Activated CD4-positive, alpha-beta T cell treated with anti-CD3 and anti-CD28 coated beads, Interleukin-2, amount 50 U/mL, for 4 hours (primary cell): Measurements from ENCODE around the gene PRDM16.
"Not testable (repeated sequence)": the region's sequence is repeated elsewhere in the genome, so short reads cannot be mapped to it uniquely, and the experiment has no call there.

ENCODE experiments used
- DNase-seq, 2 experiments: peaks; one replicate each; pipeline ENCODE4 v3.0.0-alpha.2; 2020

Gene PRDM16

DNA sequence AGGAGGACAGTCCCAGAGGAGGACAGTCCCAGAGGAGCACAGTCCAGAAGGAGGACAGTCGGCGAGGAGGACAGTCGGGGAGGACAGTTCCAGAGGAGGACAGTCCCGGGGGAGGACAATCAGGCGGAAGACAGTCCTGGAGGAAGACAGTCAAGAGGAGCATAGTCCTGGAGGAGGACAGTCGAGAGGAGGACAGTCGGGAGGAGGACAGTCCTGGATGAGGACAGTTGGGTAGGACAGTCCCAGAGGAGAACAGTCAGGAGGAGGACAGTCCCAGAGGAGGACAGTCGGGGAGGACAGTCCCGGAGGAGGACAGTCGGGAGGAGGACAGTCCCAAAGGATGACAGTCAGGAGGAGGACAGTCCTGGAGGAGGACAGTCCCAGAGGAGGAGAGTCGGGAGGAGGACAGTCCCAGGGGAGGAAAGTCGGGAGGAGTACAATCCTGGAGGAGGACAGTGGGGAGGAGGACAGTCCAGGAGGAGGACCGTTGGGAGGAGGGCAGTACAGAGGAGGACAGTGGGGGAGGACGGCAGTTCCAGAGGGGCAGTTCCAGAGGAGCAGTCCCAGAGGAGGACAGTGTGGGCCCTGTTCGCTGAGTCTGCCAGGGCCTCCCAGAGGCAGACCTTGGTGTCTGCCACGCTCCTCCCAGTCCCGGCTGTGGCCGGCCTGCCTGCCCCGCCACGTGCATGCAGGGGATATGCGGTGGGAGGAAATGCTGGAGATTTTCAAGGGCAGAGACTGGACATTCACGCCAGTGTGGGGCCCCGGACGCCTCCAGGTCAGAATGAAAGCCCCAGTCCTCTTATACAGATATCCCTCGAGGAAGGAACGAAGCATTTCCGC lies 201.6 kb downstream of the PRDM16 start:
- DNase-seq: no peak

DNA sequence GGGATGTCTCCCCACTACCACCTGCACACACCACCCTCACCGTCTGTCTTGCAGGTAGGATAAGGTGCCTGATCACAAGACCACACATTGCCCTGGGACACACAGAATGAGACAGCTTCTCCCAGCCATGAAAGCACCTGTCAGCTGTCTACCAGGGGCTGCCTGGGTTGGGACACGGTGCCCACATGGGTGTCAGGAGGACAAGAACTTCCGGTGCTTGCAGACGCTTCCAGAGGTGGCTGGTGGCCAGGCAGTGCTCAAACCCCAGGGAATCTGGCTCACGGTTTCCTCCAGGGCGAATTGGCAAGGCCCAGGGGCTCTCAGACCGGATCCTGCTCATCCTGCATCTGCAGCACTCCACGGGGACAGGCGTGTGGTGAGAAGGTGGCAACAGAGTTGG lies 202.9 kb downstream of the PRDM16 start:
- no peak for DNase-seq

DNA sequence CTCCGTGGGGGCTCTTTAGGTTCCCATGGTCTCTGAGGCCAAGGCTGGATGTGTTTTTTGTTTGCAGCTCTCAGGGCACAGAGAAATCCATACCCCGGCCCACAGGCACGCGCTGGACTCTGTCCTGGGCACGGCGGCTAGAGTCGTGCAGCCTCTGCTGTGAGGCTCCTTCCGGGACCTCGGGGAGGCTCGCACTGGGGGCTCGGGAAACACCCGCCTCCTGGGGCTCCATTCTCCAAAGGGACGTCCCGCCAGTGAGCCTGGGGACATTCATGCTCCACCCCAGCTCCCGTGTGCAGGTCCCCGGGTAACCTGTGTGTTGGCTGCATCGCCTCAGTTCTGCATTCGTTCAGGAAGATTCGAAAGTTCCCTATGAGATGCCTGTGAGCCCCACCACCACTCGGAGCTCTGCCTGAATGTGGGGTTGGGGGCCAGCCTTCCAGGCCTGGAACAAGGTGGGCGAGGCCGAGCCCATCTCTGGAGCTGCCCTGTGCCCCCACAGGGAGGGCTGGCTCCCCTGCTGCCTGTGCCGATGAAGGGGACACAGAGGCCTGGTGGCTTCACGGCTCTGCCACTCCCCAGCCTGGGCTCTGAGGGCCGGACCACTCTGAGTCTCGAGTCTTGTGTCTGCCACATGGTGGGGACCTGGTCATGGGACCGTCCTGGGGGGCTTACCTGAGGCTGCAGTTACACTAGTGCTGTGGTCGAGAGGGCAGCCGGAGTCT lies 203.5 kb downstream of the PRDM16 start:
- DNase-seq: no peak

DNA sequence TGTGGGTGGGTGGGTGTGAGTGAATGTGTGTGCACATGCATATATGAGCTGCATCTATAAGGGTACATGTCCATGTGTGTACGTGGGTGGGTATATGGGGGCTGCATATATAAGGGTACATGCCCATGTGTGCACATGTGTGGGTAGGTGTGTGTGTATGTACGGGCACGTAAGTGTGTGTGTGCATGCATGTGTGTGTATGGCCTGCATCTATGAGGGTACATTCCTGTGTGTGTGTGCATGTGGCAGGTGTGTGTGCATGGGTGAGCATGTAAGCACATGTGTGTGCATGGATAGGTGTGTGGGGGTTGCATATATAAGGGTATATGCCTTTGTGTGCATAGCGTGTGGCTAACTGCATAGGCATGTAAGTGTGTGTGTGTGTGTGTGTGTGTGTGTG lies 204.4 kb downstream of the PRDM16 start:
- DNase-seq: no peak

DNA sequence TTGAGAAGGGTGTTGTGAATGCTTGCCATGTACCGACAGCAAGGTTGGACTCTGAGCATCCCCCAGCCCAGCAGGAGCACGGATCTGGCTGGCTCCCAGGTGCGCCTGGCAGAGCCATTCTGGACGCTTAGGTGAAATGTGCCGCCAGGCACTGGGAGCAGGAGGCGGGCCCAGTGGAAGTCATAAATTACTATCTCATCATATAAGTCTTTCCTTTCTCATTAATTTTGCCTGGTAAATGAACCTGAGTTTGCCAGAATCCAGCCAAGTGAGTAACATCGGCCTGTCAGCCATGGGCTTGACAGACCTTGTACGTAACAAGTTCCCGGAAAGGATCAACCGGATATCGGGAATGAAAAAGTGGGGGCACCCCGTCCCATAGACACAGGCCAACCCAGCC lies 206.0 kb downstream of the PRDM16 start:
- no peak for DNase-seq

DNA sequence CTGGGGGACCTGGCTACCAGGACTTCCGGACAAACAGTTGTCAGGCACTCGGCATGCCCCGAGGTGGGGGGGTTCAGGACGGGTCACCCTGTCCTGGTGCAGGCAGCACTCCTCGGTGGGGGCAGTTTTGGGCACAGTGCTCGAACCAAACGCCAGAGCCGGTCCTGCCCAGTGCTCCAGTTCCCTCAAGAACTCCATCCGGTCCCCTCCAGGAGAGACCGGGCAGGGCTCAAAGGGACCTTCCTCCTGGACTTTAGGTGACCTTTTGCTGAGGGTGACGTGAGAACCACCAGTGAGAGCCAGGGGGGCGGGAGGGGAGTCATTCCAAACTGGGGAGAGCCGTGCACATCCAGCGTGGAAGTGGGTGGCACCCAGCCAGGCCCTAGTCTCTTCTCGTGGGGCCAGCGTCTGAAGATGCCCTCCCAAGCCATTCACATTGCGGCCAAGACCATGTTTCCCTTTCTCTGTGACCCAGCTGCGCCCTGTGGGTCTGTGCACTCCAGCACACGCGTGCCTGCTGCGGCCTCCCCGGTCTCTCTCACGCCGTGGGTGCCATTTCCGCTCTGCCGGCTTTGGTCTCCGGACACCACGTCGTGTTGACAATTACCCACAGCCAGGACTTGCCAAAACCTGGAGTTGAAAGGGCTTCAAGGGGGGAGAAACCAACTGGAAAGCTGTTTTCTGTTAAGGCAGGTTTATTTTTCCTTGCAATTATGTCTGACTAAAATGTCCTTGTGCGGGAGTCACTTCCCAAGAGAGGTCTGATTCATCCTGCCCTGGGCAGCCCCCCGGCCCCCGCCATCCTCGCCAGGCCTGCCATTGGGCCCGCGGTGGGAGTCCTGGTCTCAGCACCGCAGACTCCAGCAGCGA lies 206.7 kb downstream of the PRDM16 start:
- DNase-seq: no peak

DNA sequence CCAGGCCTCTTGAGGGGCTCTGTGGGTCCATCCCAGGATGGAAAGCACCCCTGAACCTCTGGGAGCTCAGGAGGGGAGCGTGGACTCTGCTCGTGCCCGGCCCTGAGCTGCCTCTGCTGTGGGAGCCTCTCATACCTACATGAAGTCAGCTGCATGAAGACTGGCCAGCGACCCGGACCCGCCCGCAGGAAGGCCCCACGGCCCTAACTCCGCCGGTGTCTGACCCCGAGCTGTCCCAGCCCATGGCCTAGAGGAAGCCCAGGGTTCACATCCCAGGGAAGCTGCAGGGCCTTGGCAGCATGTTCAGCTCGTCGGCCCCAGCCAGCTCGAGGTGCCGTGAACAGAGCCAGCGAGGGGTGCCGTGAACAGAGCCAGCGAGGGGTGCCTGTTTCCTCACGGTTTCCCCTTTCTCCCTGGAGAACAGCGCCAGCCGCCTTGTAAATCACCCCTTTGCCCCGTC lies 207.4 kb downstream of the PRDM16 start:
- no peak for DNase-seq

DNA sequence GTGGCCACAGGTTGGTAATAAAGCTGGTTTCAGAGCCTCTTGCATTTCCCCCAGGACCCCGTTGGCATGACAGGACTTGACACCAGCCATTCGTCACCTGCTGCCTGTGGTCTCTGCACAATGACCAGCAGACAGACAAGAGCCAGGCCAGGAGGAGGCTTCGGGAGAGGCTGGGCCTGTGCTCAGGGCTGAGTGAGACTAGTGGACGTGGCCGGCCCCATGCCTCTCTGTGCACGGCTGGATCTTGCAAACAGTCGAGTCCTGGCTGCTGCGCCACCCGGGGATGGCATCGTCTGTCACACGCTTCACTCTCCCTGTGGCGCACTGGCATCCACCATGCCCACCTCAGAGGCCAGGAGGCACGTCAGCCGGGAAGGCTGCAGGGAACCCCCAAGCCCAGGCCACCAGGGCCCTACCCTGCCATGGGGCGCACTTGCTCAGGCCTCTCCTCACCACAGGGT lies 208.0 kb downstream of the PRDM16 start:
- no peak for DNase-seq

DNA sequence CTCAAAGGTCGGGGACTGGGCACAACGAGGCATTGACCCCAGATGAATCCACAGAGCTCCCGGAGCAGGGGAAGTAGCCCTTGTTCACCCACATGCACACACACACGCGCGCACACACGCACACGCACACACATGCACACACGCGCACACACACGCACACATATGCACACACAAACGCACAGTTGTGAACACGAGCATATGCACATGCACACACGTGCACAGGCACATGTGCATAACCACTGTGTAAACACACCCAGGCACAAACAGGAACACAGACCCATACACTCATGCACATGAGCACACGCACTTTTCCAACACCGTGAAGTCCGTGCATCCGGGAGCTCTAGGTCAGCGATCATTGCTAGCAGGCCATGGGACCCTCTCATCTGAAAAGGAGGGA lies 208.6 kb downstream of the PRDM16 start:
- no peak for DNase-seq

DNA sequence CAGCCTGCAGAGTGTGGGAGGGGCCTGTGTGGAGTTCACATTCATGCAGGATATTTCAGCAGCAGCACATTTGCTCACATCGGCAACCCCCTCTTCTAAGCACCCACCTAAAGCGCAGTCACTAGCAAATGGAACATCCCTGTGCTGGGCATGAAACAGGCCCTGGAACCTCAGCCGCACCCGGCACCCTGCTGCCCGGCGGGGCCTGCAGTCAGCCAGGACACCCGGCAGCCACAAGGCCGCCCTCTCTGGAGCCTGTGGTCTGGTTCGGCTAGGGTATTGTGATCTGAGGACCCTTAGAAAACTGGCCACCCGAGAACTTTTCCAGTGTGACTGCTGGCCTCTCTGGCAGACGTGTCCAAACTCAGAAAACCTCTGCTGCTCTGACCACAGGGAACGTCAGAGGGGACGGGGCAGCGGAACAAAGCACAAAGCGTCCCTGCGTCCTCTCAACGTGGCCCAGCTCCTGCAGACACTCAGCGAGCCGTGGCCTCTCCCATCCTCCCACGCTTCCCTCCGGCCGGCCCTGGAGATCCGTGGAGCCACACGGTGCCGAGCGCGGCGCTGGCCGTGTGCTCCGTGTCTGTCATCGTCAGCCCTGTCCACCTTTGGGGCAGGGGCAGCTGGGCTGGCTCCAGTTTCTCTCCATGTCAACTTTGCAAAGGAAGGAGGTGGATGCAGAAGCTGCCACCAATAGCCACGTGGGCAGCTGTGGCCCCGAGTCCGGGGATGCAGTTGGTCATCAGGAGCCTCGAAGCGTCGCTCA lies 209.6 kb downstream of the PRDM16 start:
- DNase-seq: no peak

DNA sequence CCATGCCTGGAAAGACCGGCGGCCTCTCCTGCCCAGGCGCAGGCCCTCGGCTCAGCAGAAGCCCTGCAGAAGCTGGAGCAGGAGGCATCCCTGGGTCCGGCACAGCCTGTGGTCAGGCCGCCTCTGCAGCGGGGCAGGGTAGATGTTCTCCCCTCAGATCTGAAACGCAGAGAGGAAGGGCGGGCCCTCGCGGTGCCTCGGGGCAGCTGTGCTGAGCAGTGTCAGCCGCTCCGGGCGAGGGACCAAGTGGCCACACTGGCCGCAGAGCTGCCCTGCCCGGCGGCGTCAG lies 210.1 kb downstream of the PRDM16 start:
- no peak for DNase-seq

DNA sequence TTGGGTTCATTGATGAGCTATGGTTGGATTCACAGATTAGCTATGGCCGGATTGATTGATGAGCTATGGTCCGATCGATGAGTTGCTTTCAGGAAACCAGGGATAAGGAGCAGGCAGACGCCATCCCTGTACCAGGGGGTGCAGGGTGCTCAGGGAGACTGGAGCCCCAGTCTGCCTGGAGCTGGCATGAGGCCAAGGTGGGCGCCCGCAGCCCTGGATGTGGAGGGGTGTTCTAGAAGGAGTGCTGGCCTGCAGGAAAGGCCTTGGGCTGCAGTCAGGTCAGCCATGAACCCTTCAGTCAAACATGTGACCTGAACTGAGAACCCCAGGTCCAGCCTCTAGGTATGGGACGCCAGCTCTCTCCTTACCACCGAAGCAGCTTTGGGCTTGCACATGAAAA lies 212.7 kb downstream of the PRDM16 start:
- no peak for DNase-seq

DNA sequence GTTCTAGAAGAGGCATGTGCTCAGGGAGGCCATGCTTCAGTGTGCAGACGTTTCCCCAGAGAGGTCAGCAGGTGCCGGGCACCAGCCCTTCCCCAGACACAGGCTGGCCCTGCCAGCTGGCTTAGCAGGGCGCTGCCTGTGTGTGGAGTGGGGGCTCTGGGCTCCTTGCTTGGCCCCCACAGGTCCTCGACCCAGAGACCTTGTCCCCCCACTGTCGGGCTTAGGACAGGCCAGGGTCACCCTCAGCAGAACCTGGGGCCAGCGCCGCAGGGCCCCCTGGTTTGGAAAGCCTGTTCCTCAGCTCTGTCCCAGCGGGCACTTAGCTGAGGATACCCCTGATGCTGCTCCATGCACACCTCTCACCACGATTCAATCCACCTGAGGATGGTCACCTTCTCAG lies 213.2 kb downstream of the PRDM16 start:
- DNase-seq: no peak

DNA sequence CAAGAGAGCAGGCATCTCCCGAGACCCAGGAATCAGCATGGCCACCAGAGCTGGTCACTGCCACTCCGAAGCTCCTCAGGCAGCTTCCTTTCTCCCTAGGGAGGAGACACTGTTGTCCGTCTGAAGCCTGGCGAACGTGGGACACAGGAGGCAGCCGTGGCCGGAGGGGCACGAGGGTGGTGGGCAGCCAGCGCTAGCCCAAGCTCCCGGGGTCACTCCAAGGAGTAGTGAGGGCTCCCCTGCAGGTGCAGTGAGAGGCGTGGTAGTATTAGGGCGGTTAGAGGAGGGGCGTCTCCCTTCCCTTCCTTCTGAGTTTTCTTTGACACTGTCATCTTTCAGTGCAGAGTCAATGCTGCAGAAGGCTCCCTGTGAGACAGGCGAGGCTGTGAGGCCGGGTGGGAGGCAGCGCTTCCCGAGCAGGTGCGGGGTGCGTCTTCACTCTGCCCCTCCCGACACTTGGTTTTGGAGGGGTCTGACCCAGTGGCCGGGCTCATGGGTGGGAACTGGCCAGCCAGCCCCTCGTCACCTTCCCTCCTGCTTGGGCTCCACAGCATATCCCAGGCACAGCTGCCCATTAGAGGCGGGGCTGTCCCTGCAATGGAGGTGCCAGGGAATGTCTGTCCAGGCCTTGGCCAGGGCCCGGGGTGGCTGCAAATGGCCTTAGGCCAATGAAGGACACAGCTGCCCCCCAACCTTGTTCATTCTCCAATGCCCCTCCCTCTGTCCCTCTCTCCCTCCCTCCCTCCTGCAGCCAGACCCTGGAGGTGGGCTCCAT lies 213.8 kb downstream of the PRDM16 start:
- no peak for DNase-seq

DNA sequence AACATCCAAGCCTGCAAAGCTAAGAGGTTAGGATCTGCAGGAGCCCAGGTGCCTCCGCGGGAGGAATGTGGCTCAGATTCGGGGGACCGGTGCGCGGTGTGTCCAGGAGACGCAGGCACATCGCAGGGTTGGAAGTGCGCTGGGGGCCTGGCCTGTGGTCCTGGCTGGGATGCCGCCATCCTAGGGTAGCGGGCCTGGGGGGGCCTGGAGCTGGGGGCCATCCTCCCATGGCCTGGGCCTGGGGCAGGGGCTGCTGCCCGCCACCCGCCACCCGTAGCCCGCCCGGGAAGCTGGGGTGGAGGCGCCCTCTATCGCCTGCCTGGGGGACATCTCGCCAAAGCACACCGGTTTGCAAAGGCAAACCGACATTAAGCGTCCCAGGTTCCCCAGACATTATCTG lies 214.8 kb downstream of the PRDM16 start:
- DNase-seq: no peak

DNA sequence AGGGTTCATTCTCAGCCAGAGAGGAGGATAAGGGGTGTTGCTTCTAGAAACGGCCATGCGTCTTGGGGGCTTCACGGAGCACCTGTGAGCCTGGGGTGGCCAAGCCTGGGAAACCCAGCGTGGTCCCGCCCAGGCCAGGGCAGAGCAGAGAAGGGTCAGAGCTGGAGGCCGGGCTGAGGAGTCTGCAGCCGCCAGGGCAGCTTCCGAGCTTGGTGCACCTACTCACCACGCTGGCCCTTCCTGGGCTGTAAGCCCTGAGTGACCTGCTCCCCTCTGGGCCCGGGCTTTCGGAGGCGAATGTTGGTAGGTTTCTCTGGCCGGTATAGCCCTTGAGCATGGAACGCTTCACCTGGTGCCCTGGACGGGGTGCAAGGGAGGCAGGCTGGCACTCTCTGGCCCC lies 215.7 kb downstream of the PRDM16 start:
- DNase-seq: no peak

DNA sequence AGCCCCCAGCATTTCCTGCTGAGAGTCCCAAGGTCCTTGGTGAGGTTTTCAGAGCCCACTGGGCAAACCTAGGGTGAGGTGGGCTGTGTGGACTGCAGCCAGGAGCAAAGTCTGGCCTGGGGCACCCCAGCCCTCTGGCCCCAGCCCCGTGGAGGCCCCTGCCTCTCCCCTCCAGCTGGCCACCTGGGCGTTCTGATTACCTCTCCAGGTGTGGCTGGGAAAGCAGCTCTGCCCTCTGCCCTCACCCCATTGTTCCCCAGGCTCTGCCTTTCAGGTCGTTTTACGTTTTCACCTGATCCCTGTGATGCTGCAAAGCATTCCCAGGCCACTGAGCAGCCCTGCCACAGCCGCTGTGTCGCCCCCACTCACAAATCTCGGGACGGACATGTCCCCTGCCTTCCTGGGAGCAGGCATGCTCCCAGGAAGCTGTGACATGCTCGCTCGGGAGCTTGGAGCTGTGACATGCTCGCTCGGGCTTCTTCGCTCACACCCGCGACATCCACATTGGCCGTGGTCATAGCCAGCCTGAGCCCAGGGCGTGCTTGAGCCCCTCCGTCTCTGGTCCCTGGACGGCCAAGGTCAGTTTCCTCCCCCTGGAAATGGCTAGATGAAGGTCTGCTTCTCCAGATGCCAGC lies 216.2 kb downstream of the PRDM16 start:
- DNase-seq: no peak

DNA sequence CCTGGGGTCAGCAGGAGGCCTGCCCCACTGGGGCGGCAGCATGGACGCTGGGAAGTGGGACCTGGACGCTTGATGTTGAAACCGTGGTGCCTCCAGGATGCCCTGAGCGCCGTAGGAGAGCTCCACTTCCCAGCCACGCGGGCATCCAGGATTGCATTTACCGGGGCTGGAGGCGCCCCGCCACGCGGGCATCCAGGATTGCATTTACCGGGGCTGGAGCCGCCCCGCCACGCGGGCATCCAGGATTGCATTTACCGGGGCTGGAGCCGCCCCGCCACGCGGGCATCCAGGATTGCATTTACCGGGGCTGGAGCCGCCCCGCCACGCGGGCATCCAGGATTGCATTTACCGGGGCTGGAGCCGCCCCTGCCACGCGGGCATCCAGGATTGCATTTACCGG lies 218.1 kb downstream of the PRDM16 start:
- DNase-seq: not testable (repeated sequence)

DNA sequence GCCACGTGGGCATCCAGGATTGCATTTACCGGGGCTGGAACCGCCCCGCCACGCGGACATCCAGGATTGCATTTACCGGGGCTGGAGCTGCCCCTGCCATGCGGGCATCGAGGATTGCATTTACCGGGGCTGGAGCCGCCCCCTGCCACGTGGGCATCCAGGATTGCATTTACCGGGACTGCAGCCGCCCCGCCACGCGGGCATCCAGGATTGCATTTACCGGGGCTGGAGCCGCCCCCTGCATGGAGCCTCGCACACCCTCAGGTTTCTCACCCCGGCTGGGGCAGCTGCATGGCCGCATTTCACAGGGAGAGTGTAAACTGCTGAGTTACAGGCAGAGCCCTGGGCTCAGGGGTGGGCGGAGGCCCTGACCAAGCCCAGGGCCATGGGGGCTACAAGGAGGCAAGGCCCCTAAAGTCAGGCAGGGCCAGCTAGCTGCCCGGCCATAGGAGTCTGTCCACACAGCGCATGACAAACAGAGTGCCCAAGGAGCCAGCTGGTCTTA lies 218.7 kb downstream of the PRDM16 start:
- no peak for DNase-seq

DNA sequence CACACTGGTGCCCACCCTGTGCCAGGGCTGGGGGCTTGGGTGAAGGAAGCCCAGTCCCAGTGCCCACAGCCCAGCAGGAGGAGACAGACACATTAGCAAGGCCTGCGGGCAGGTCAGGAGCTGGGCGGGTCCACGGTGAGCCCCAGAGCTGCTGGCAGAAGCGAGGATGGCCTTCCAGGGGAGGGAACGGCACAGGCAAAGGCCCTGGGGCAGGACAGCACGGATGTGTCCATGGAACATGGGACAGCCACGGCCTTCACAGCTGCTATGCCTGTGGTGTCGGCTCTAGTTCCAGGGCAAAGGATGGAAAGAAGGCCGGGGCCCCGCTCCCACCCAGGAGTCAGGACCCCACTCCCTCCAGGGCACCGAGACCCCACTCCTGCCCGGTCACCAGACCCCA lies 220.5 kb downstream of the PRDM16 start:
- no peak for DNase-seq

DNA sequence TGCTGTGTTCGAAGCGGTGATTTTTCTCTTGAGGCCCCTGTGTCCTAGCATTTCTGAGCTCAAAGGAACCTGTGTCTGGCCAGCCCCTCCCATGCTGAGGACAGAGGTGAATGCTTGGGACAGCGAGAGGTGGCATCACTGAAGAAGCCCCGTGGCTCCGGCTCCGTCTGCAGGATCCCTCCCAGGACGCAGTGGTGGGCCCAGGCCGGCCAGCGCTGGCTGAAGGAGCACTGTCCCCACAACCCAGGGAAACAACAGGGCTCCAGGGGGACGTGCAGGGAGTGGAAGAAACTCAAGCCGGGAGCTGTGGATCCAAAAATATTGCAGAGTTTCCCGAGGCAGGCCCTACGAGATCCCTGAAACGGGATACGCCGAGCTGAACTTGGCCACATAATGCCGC lies 221.4 kb downstream of the PRDM16 start:
- no peak for DNase-seq
